Liver (tissue), 2 donors: ENCODE results near the gene TMEM18.

ENCODE experiments used
- CTCF ChIP-seq: fragments of 150-350 bp; IDR thresholded peaks from 2 replicates; pipeline ENCODE4 v1.5.1; 2017; ENCODE audit warnings: improper control_type of control experiment, low read depth, low read length; ENCODE audit not compliant: missing input control
- MAX ChIP-seq: IDR thresholded peaks from 2 replicates; pipeline ENCODE4 v1.6.1; 2016; ENCODE audit warnings: antibody characterized with exemption
- REST ChIP-seq: IDR thresholded peaks from 2 replicates; pipeline ENCODE4 v1.6.1; 2016; ENCODE audit warnings: antibody characterized with exemption, mild to moderate bottlenecking
- donor health status: healthy.

GRCh38 chr2:673615-674320 lies 3.4 kb downstream of the TMEM18 start:
- TF ChIP-seq CTCF, result no peak
- no peak for TF ChIP-seq MAX
- no peak for TF ChIP-seq REST
